HUDEP-2 (cell line): ENCODE data around the gene CIBAR2.

Experiments used
- DNase-seq, 76 experiments: peaks; one replicate each; lab custom pipeline; 2025; ENCODE audit not compliant: unreplicated experiment in 76 of 76; lab: John Stamatoyannopoulos, UW

Gene CIBAR2

DNA sequence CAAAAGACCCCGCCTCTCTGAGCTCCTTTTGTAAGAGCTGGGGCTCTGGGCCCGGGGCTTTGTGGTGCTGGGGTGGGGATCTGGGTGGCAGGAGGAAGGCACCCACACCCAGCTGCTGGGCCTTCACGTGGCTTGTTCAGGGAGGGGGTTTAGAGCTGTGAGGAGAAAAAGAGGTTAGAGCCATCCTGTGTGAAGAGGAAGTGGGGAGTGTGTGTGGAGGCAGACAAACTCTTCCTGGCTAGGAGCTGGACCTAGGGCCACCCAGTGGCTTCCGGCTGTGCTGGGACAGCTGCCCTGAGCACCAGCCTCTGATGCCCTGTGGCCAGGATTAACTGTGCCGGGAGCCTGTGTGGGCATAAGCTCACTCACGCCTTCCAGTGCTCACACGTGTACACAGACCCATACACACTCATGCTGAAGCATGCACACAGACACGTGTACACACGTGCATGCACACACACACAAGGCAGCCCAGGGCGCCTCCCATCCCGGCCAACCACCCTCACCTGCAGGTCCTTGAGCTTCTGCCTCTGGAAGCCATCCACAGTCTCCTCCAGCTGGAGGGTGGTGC lies 7.4 kb downstream of the CIBAR2 start:
- DNase-seq: no peak

DNA sequence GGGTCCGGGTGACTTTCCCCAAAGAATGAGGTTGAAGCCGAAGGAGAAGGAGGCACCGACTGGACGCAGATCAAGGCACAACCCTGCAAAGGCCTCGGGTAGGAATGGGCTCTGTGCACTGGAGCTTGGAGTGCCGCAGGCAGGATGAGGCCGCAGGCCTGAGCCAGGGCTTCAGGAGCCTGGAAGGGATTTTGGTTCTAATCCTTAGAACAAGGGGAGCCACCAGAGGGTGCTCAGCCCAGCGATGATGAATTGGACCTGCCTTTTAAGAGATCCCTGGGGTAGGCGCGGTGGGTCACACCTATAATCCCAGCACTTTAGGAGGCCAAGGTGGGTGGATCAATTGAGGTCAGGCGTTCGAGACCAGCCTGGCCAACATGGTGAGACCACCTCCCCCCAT lies 8.1 kb downstream of the CIBAR2 start:
- DNase-seq: no peak

DNA sequence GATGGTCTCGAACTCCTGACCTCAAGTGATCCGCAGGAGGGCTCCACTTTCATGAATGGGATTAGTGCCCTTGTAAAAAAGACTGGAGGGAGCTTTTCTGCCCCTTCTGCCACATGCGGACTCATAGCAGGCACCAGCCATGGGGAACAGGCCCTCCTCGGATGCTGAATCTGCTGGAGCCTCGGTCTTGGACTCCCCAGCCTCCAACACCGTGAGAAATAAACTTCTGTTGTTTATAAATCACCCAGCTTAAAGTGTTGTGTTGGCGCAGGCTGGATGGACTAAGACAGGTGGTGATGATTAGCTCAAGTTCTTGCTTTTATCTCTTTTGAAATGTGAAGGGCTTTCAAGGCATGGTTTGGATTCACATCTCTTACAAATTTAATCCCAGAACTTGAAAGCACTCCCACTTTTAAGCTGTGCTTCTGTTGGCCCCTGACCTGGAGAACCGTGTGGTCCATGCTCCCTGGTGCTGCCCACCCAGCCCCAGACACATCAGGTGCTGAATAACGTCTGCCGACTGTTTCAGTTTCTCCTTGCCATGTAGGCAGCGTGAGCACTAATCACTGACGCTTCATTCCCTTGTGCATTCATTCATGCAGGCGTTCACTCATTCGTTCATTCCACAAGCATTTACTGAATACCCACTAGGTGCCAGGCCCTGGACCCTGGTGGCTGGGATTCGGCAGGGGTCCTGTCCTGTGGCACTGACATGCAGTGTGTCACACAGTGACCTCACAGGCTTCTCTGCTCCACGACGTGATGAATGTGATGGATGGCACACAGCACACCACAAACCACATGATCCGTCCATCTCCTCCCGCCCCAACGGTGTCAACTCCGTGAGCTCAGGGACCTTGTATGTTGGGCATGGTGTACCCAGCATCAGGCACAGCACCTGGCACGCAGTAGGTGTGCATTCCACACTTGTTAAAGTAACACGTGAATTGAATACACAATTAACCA lies 8.9 kb downstream of the CIBAR2 start:
- no peak for DNase-seq

DNA sequence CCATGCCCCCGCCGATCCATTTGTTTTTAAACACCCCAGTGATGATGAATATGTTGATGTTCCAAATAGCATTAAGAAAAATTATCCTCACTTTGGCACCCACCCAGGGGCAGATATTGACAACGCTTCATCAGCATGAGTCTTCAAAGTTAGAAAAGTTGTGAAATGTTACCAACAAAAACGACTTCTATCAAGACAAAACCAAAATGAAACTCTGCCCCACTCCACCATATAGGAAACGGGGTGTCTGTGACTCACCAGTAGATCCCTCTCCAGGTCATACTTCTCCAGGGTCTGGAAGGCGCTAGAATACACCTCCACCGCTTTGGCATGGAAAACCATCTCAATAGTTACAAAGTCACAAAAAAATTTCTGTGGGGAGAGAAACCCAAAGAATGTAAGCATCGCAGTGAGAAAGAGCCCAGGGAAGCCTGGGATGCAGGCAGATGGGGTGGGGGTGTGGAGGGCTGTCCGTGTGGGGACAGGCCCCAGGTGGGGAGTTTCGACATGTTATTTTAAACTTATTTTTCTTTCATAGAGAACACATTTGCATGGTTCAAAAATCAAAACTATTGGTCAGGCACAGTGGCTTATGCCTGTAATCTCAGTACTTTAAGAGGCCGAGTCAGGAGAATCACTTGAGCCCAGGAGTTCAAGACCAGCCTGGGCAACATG lies 10.2 kb downstream of the CIBAR2 start:
- DNase-seq: no peak

DNA sequence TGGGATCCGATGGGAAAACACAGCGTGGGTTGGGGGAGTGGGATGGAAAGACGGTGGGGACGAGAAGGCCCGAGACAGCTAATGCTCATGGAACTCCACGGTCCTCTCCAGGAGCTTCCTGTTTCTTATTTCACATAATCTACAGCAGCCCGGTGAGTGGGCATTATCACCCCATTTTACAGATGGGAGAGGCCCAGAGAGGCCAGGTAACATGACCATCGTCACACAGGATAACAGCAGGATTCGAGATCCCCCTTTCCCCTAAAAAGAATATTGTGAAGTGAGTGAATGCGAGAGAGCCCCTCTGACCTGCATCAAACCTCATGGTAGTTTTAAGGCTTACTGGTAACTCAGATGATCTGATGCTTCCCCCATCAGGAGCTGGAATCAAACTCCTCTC lies 12.0 kb downstream of the CIBAR2 start:
- no peak for DNase-seq

DNA sequence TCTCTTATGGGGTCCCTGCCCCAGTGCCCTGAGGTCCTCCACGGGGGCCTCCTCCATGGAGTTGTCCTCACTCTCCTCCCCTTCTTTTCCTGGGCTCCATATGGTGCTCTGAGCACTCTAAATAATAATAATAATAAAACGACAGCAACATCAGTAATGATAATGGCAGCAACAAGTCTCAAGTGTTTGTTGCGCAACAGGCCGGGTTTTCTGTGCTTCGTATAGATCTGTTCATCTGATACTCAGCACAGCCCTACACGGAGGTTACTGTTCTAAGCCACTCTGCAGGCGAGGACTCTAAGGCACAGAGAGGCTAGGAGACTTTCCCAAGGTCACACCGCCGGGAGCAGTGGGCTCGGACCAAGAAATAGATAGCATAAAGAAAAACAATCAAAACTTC lies 13.7 kb downstream of the CIBAR2 start:
- DNase-seq: no peak

DNA sequence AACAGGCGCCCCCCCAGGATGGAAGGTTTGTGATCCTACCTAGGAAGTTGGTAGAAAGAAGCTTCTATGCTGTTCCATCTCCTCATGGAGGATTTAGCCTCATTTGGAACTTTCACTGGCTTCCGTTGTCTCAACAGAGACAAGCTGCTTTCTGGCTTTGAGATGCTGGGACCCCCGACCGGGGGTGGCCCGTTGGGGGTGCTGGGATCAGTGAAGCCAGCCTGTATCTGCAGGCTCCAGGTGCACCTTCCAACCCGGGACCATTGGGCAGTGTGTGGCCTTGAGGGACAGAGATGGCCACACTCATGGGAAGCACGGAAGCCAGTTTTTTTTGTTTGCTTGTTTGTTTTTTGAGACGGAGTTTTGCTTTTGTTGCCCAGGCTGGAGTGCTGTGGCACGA lies 15.4 kb downstream of the CIBAR2 start:
- no peak for DNase-seq

DNA sequence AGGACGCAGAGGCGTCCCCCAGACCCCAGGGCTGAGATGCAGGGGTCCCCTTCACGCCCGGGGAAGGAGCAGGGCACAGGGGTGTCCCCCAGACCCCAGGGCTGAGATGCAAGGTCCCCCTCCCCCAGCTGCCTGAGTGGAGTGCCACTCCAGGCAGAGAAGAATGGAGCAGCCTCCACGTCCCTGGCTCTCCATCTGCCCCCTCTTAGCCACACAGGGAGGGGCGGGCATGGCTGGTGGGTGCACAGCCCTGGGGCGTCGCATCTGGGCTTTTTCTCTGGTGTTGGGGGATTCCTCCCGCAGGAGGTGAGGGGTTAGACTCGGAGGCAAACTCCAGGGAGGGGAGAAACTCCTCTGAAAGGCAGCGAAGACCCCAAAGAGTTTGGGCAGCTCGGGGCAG lies 17.5 kb downstream of the CIBAR2 start:
- DNase-seq: no peak

DNA sequence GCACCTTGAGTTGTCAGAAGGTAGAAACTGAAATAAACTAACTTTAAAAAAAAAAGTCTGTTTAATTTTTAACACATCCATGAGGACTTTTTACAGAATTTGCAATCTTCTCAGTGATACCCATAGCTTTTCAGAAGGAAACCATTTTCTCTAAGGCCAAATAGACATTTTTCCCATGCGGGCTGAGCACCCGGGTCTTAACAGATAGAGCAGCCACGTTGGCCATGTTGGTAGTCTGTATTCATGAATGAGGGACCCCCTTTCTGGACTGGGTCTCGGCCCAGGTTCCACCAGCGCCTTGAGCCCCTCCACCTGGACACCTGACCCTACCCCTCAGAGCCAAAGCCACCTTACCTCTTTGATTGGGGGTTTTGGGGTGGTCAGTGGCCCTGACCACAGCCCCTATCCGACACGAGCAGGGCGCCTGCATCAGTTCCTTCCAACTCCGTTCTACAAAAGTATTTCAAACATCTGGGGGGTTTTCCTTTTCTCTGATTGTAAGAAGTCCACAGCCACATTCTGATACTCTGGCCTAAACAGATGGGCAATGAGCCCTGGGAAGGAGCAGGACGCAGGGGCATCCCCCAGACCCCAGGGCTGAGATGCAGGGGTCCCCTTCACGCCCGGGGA lies 18.0 kb downstream of the CIBAR2 start:
- no peak for DNase-seq

DNA sequence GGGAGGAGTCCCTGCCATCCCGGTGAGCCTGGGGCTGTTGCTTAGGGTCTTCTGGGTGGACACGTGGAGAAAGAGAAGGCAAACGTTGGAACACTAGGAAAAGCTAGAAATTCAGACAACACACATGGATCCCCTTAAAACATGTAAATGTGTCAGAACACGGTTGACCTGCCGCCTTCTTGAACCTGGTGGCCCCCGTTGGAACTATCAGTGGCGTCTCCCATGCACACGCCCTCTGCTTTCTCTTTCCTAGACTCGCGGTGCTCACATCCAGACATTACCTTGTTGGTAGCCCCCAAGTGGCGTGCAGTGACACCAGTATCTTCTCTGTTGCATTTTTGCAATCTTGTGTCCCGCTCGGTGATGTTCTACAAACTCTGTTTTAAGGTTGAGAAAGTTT lies 18.6 kb downstream of the CIBAR2 start:
- DNase-seq: no peak

DNA sequence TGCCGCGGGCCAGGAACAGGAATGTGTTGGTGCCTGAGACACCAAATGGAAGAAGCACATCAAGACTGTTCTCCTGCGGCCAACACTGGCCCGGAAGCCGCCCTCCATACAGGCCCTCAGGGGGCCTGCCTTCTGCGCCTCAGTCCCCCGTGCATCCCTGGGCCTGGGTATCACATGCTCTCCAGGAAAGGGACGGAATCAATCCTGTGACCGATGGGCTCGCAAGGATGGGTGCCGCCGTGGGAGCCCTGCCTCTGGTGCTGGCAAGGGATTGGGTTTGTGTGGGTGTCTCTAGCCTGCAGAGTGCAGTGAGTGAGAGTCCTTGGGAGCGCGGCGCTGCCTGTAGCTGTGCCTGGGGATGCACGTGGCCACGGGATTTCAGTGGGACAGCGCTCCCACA lies 19.4 kb downstream of the CIBAR2 start:
- no peak for DNase-seq

DNA sequence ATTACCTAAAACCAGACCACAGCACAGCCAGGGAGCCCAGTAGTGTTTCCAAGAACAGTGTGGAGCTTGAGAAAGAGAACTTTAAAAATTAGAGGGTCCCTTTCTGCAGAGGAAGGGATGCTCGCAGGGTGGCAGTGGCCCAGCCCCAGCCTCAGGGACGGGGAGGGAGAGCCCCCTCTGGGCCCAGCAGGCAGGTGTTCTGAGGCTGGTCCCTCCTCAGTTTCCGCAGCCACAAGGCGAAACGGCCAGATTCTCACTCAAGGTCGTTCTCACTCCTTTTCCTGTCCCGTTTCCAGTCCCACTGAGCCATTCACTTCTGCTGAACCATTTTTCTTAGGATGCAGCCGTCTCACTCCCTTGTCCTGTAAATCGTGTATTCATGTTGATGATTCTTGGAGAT lies 20.0 kb downstream of the CIBAR2 start:
- DNase-seq: no peak

DNA sequence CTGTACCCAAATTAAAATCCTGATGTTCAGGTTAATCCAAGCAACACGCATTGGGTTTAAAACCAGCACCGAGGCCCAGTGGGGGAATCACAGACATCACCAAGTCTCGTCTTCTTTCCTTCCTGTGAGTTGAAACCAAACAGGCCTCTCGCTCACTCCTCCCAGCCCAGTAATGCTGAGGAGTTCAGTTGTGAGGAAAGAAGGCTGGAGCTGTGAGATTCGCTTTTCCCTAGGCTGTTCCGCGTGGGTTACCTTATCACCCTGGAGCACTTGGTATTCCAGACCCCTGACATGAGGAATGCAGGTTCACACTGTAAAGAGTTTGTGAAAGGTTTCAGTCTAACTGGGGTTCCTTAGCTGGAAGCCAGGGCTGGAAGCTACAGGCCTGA lies 20.8 kb downstream of the CIBAR2 start:
- DNase-seq: no peak

DNA sequence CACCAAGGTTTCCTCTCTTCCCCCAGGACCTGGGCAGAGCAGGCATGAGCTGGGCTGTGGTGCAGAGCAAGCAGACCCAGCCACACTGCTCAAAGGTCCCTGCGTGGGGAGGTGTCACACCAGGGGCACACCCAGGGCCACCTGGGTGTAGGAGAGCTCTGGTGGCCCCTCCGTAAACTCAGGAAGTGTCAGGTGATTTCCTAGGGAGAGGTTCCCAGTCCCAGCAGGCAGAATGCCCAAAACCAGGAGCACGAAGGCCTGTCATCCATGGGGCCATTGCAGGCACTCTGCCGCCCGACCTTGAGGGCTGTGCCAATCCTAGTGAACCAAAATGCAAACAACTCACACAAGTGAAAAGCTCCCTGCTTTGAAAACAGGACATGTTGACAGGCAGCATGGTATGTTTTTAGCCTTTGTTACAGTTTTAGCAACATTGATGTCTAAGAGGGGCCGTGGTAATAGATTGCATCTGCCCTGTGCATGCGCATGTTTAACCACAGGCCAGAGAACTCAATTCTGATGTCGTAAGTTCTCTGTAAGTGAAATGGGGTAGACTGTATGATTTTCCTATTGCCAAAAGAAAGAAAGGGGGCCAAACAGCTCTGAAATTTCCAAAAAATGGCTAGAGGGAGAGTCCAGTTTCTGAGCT lies 21.3 kb downstream of the CIBAR2 start:
- DNase-seq: no peak

DNA sequence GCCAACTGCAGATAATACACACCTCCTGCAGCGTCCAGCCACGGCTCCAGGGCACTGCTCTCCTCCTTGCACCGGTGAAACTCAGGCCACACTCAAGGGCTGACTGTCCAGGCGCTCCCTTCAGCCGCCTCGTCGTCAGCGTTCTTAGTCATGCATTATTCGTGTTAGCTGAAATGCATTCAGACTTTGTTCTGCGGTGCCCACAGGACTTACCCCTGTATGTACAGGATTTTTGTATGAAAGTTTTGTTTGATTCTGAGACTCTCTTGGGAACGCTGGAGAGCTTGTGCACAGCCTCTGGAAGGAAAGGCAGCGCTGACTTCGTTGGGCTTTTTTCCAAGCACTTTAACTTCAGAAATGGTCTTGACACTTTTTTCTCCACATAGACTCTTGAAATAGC lies 22.1 kb downstream of the CIBAR2 start:
- DNase-seq: no peak

DNA sequence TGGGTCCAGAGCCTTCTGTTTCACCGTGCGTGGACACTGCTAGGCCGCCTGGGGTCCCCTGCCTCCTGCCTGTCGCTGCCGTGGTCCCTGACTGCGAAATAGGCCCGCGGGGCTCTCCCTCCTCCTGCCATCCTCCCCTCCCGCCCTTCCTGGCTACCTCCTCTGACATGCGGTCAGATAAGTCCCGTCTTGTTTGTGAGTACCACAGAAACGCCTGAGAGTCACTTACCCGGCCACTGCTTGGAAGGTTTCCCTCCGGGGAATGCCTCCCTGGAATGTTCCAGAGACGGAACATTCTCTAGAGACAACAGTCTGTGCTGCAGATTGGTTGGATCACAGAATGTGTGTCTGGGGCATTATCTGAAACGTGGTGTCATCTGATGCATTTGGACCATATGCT lies 22.7 kb downstream of the CIBAR2 start:
- no peak for DNase-seq

DNA sequence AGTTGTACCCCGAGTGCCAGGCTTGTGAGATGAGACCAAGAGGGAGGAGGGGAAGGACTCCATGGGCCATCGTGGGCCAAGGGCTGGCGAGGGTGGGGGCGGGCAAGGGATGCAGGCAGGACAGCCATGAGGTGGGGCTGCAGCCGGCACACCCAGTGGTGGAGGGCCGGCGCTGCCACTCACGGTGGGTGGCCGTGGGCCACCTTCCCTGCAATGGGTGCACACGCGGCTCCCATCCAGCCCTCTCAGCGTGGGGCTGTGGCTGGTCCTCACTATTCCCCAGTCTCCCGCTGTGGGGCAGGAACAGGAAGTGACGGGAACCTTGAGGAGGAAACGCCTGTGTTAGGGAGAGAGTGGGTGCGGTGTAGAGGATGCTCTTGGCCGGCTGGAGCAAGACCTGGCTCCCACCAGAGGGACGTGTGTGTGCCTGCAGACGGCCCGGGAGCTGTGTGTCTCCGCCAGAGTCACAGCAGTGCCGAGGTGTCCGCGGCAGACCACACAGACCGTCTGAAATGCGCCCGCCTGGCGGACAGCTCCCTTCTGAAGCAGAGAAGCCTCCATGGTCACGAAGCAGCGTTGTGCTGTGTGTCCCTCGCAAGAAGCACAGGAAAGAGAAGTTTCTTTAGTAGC lies 23.6 kb downstream of the CIBAR2 start:
- no peak for DNase-seq

DNA sequence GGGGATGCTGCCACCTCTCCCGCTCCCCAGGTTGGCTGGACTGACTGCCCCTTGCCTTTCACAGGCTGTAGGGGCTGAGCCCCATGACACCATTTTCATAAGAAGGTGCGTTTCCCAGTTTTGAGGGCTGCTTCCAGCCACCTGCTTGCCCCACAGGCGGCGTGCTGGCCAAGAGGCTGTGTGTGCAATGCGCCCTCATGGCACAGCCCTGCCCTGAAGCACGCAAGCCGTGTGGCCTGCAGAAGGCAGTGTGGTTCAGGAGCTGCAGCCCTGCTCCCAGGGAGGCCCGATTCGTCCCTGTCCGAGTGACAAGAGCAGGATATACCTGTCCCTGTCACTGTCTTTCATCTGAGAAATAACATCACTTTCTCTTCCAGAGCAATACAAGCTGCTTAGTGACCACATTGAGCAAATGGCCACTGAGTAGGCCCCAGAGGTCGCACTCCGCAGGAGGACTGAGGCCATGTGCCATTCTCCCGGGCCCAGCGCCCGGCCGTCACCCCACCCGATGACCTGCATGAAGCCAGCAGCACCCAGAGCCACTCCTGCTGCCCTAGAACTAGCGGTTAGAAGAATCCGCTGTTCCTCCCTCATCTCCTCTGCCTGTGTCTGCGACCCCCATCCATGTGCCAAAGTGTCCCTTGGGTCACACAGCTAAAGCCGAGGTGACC lies 24.2 kb downstream of the CIBAR2 start:
- no peak for DNase-seq

DNA sequence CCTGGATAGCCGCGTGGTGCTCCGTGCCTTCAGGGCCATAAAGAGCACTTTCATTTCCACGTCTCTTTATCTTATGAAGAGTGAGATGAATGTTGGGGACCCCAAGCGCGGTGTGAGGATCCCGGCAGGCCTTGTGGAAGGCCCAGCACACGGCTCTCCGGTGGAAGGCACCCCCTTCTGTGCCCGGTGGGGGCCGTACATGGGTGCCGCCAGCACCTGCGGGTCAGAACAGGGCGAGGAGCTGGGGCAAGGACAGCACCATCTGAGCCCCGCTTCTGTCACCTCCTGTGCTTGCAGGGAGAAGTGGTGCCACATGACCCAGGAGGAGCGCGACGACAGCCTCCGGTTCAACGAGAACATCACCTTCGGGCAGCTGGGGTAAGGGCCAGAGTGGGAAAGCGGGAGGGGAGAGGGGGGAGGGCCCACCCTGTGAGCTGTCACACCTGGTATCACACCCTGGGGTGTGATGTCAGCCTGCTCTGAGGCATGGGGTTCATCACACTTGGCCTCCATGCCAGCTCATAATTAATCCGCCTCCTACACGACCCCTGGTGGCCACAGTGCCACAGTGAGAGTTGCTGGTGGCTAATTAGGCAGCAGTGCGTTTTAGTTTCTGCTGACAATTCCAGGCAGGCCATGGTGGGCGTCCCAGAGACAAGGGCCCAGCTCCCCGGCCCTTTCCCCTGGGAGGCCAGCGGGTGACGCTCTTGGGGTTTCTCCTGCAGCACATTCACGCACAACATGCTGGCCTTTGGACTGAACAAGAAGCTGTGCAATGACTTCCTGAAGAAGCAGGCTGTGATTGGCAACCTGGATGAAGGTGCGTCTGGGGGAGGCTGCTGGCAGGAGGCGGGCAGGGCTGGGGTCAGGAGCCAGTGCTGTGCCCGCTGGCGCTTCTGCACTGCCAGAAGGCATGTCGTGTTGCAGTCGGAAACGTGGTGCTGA lies 25.7 kb downstream of the CIBAR2 start:
- DNase-seq: peak in 69 of 76 experiments; percentile 5 to 77 (median 54)
